ENCODE results near the gene CACNA2D3.

The CACNA2D3 gene

GRCh38 chr3:54307566-54308180, 185.3 kb downstream of the CACNA2D3 start:
- TF ChIP-seq CTCF (IDR thresholded peaks at IDR 0.05): no peak

- no peak for TF ChIP-seq CTCF (IDR thresholded peaks at IDR 0.05)
Measured at GRCh38 chr3:54309601-54310000, 187.2 kb downstream of the CACNA2D3 start.

- TF ChIP-seq CTCF (IDR thresholded peaks at IDR 0.05): no peak
Measured at GRCh38 chr3:54311211-54311747, 188.9 kb downstream of the CACNA2D3 start.

- TF ChIP-seq CTCF (IDR thresholded peaks at IDR 0.05): no peak
Measured at GRCh38 chr3:54312156-54312899, 190.0 kb downstream of the CACNA2D3 start.

- TF ChIP-seq CTCF (IDR thresholded peaks at IDR 0.05): no peak
Measured at GRCh38 chr3:54313418-54313817, 191.1 kb downstream of the CACNA2D3 start.

GRCh38 chr3:54321520-54321919, 199.2 kb downstream of the CACNA2D3 start:
- no peak for TF ChIP-seq CTCF (IDR thresholded peaks at IDR 0.05)

GRCh38 chr3:54322354-54322753, 200.0 kb downstream of the CACNA2D3 start:
- no peak for TF ChIP-seq CTCF (IDR thresholded peaks at IDR 0.05)

Data from LNCAP (cell line).